Neural progenitor cell (in vitro differentiated cells): ENCODE data around the gene DEPP1. TPM values are rescaled to one million over a fixed set of nuclear protein-coding genes. Genes with fewer than 3 reads are reported as not detected.

ENCODE experiments used
- DNase-seq: peaks from one replicate; pipeline ENCODE4 v3.0.0-alpha.2; 2016; ENCODE audit warnings: low spot score
- H2AFZ ChIP-seq: fragments of 200-600 bp; sonication (generic); replicated peaks from 2 replicates; pipeline ENCODE4 v1.6.1; 2016; ENCODE audit warnings: antibody characterized with exemption
- H3F3A ChIP-seq: fragments of 200-600 bp; sonication (generic); 2 replicates; pipeline ENCODE4 v1.6.1; 2016; ENCODE audit warnings: antibody characterized with exemption, low read depth
- H3K27ac ChIP-seq: fragments of 200-600 bp; sonication (generic); 2 replicates; pipeline ENCODE4 v1.5.1; 2016; ENCODE audit warnings: mild to moderate bottlenecking
- H3K27me3 ChIP-seq: fragments of 200-600 bp; sonication (generic); 2 replicates; pipeline ENCODE4 v1.6.1; 2016; ENCODE audit warnings: mild to moderate bottlenecking, moderate library complexity
- H3K36me3 ChIP-seq: fragments of 200-600 bp; sonication (generic); 2 replicates; pipeline ENCODE4 v1.5.1; 2016
- H3K4me1 ChIP-seq: fragments of 200-600 bp; sonication (generic); 2 replicates; pipeline ENCODE4 v1.6.1; 2016; ENCODE audit warnings: mixed run types
- H3K4me2 ChIP-seq: fragments of 200-600 bp; sonication (generic); 2 replicates; pipeline ENCODE4 v1.6.1; 2016
- H3K4me3 ChIP-seq: fragments of 200-600 bp; sonication (generic); 2 replicates; pipeline ENCODE4 v1.5.1; 2016
- H3K79me2 ChIP-seq: fragments of 200-600 bp; sonication (generic); 2 replicates; pipeline ENCODE4 v1.6.1; 2016; ENCODE audit warnings: low read depth
- H3K9ac ChIP-seq: fragments of 200-600 bp; sonication (generic); 2 replicates; pipeline ENCODE4 v1.6.1; 2016
- H3K9me3 ChIP-seq: fragments of 200-600 bp; sonication (generic); 2 replicates; pipeline ENCODE4 v1.5.1; 2016; ENCODE audit warnings: low read depth
- H4K20me1 ChIP-seq: fragments of 200-600 bp; sonication (generic); 2 replicates; pipeline ENCODE4 v1.6.1; 2016; ENCODE audit warnings: low read depth
- H3K27ac Mint-ChIP-seq: 3 replicates; pipeline ENCODE4 v1.8.0; 2021; ENCODE audit warnings: mixed read lengths
- H3K27me3 Mint-ChIP-seq: 2 replicates; pipeline ENCODE4 v1.8.0; 2022; ENCODE audit warnings: low read depth, mild to moderate bottlenecking, inconsistent platforms, moderate library complexity, mixed read lengths; ENCODE audit not compliant: insufficient read depth
- H3K36me3 Mint-ChIP-seq: 3 replicates; pipeline ENCODE4 v1.8.0; 2021; ENCODE audit warnings: mixed read lengths
- H3K4me1 Mint-ChIP-seq: 3 replicates; pipeline ENCODE4 v1.8.0; 2021; ENCODE audit warnings: mixed read lengths
- H3K4me3 Mint-ChIP-seq: 3 replicates; pipeline ENCODE4 v1.8.0; 2021; ENCODE audit warnings: mild to moderate bottlenecking, moderate library complexity, mixed read lengths
- H3K9me3 Mint-ChIP-seq: 3 replicates; pipeline ENCODE4 v1.8.0; 2020; ENCODE audit warnings: mixed read lengths
- EZH2 ChIP-seq: fragments of 200-600 bp; sonication (generic); IDR thresholded peaks from 2 replicates; pipeline ENCODE4 v1.6.1; 2017; ENCODE audit warnings: antibody characterized with exemption, mild to moderate bottlenecking, moderate library complexity
- EZH2phosphoT487 ChIP-seq: fragments of 200-600 bp; sonication (generic); IDR thresholded peaks from 2 replicates; pipeline ENCODE4 v1.6.1; 2017; ENCODE audit warnings: antibody characterized with exemption
- total RNA-seq: library from RNA; depleted of rRNA; stranded (reverse); fragments of >200 nt; gene quantifications from 2 replicates; pipeline ENCODE4 v1.2.3, GENCODE V29; 2015; ENCODE audit warnings: low replicate concordance
- TF ChIP-seq, protein P1 (sequence below): fragments of 200-600 bp; sonication (generic); IDR thresholded peaks from 2 replicates; pipeline ENCODE4 v1.5.1; 2017; ENCODE audit warnings: antibody characterized with exemption, mild to moderate bottlenecking

DEPP1 gene
- total RNA-seq, 1 donor from 2014 or later = not detected

- DNase-seq = peak; percentile 96
- peak within 1 kb of the TSS; percentile 75 for H3K4me3 ChIP-seq
- peak within 1 kb of the TSS; percentile 86 for H2AFZ ChIP-seq
- Mint-ChIP-seq H3K27me3 (no peaks in the 10 kb centered on the region), H3K27ac (peak within 1 kb of the TSS; percentile 14), H3K9me3 (no peaks in the 10 kb centered on the region), H3K36me3 (peaks cover 7% of the 10 kb centered on the region), H3K4me1 (peaks cover 60% of the 10 kb centered on the region), H3K4me3 (peak within 1 kb of the TSS; percentile 86)
- peak within 1 kb of the TSS; percentile 47 for H3K9ac ChIP-seq
- no peaks in the 10 kb centered on the region for H3K9me3 ChIP-seq
- peaks cover 17% of the 10 kb centered on the region for H3F3A ChIP-seq
- peak within 1 kb of the TSS; percentile 6 for H3K27ac ChIP-seq
- no peaks in the 10 kb centered on the region for H4K20me1 ChIP-seq
- peak within 1 kb of the TSS; percentile 97 for H3K4me2 ChIP-seq
- H3K4me1 ChIP-seq = peaks cover 40% of the 10 kb centered on the region
- peaks cover 16% of the 10 kb centered on the region for H3K27me3 ChIP-seq
- H3K36me3 ChIP-seq = no peaks in the 10 kb centered on the region
- peaks cover 14% of the 10 kb centered on the region for H3K79me2 ChIP-seq
- TF ChIP-seq, protein P1, sequence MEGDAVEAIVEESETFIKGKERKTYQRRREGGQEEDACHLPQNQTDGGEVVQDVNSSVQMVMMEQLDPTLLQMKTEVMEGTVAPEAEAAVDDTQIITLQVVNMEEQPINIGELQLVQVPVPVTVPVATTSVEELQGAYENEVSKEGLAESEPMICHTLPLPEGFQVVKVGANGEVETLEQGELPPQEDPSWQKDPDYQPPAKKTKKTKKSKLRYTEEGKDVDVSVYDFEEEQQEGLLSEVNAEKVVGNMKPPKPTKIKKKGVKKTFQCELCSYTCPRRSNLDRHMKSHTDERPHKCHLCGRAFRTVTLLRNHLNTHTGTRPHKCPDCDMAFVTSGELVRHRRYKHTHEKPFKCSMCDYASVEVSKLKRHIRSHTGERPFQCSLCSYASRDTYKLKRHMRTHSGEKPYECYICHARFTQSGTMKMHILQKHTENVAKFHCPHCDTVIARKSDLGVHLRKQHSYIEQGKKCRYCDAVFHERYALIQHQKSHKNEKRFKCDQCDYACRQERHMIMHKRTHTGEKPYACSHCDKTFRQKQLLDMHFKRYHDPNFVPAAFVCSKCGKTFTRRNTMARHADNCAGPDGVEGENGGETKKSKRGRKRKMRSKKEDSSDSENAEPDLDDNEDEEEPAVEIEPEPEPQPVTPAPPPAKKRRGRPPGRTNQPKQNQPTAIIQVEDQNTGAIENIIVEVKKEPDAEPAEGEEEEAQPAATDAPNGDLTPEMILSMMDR = no peak
- no peak for TF ChIP-seq EZH2phosphoT487
- TF ChIP-seq EZH2 = no peak
Measured at GRCh38 chr10:44959247-44960087, 19.1 kb downstream of the DEPP1 start, which contains the start of gene RASSF4. RASSF4 (plus strand) TSS chr10:44959802; CDS start chr10:44970203, 10,401 bp downstream.

- H3K27me3 Mint-ChIP-seq = no peaks in the 10 kb centered on the region
- no peak for DNase-seq
- Histone ChIP-seq H3K9ac (peak overlapping the region; percentile 47), H4K20me1 (no peaks in the 10 kb centered on the region), H3K27me3 (peaks cover 16% of the 10 kb centered on the region), H3F3A (peaks cover 11% of the 10 kb centered on the region), H3K27ac (no peak overlapping the region), H2AFZ (peak overlapping the region; percentile 86), H3K4me3 (peak overlapping the region; percentile 75), H3K4me2 (peak overlapping the region; percentile 97), H3K79me2 (peaks cover 14% of the 10 kb centered on the region), H3K4me1 (peaks cover 34% of the 10 kb centered on the region), H3K36me3 (no peaks in the 10 kb centered on the region), H3K9me3 (no peaks in the 10 kb centered on the region)
- peak overlapping the region; percentile 86 for H3K4me3 Mint-ChIP-seq
- no peaks in the 10 kb centered on the region for H3K9me3 Mint-ChIP-seq
- peak overlapping the region; percentile 14 for H3K27ac Mint-ChIP-seq
- TF ChIP-seq EZH2 (no peak), EZH2phosphoT487 (no peak)
- TF ChIP-seq, protein P1 = no peak
- peaks cover 54% of the 10 kb centered on the region for H3K4me1 Mint-ChIP-seq
- peaks cover 7% of the 10 kb centered on the region for H3K36me3 Mint-ChIP-seq
Measured at GRCh38 chr10:44958898-44959246, 19.7 kb downstream of the DEPP1 start.

DNA sequence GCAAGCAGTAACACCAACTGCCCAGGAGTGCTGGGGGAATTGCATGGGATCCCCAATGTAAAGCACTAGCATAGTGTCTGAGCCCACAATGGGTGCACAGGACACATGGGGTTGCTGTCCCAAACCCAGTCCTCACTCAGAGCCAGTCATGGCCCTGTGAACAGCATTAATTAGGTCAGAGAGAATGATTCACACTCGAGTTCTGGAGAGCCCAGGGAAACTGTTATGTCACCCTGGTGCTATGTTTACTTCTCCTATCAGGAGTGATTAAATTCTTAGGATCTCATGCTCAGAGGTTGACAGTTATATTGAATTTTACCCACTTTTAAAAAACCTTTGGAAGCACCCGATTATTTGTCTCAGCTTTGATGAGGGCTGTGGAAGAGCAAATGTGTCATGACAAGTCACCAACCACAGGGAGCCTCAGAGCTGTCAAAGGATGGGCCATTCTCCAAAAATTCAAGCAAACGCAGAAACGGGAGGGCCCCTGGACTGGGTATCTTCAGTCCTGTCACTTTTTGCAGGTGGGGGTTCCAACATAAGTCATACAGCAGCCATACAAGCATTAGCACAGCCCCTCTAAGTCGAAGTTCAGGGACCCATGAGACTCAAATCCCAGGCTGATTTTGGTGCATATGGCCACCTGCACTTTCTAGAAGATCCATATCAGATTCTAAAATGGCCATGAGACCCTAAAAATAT lies 20.3 kb downstream of the DEPP1 start:
- H3K4me3 ChIP-seq = peak overlapping the region; percentile 75
- H3K27ac ChIP-seq = no peak overlapping the region
- H3K4me1 ChIP-seq = peaks cover 29% of the 10 kb centered on the region
- DNase-seq = no peak
- TF ChIP-seq EZH2phosphoT487 (no peak), EZH2 (no peak)
- TF ChIP-seq, protein P1 = no peak
- no peaks in the 10 kb centered on the region for H3K27me3 Mint-ChIP-seq
- peaks cover 53% of the 10 kb centered on the region for H3K4me1 Mint-ChIP-seq
- no peaks in the 10 kb centered on the region for H3K9me3 Mint-ChIP-seq
- peak overlapping the region; percentile 86 for H3K4me3 Mint-ChIP-seq
- peak overlapping the region; percentile 14 for H3K27ac Mint-ChIP-seq
- H3K36me3 ChIP-seq = no peaks in the 10 kb centered on the region
- no peak overlapping the region for H2AFZ ChIP-seq
- H3K9ac ChIP-seq = peak overlapping the region; percentile 47
- no peaks in the 10 kb centered on the region for H3K9me3 ChIP-seq
- peaks cover 6% of the 10 kb centered on the region for H3F3A ChIP-seq
- H3K27me3 ChIP-seq = peaks cover 16% of the 10 kb centered on the region
- peaks cover 7% of the 10 kb centered on the region for H3K36me3 Mint-ChIP-seq
- H4K20me1 ChIP-seq = no peaks in the 10 kb centered on the region
- H3K79me2 ChIP-seq = peaks cover 14% of the 10 kb centered on the region
- peak overlapping the region; percentile 97 for H3K4me2 ChIP-seq
